K562 (cell line): Measurements from ENCODE around the gene PKD2. TPM values are rescaled to one million over a fixed set of nuclear protein-coding genes. Genes with fewer than 3 reads are reported as not detected.
"Not testable (repeated sequence)": the region's sequence is repeated elsewhere in the genome, so short reads cannot be mapped to it uniquely, and the experiment has no call there.

Source experiments
- ATAC-seq: fragments of 200-7000 bp; cut with Tn5 transposase; 3 replicates; pipeline ENCODE4 v1.9.1; 2020; ENCODE audit warnings: moderate library complexity
- BruUV-seq: library from RNA; stranded (reverse); fragments of 400-500 nt; replicated peaks from 2 replicates; lab custom pipeline; 2021; lab: Mats Ljungman, UMichigan
- CTCF ChIA-PET: fragments of 300-600 bp; formaldehyde crosslinking; extraction: SDS; loops from one replicate; lab custom pipeline; 2021; ENCODE audit warnings: low intra/inter-chr PET ratio; lab: Yijun Ruan, JAX
- POLR2A ChIA-PET: fragments of 300-600, 350-650 bp; sonication (Branson Sonifier 250); formaldehyde crosslinking; extraction: SDS; loops from one replicate; lab custom pipeline; 2021; ENCODE audit warnings: antibody characterized with exemption, inconsistent platforms; lab: Yijun Ruan, JAX
- DNase-seq, 4 experiments: peaks; one replicate each; pipeline versions ENCODE4 v3.0.0 to v3.0.0-alpha.2; 2011 to 2018; ENCODE audit warnings: low spot score in 3 of 4, mixed read lengths in 3 of 4; ENCODE audit errors: extremely low read depth in 1 of 4
- FAIRE-seq: peaks from 2 replicates; lab custom pipeline; 2011; peaks lifted over from hg19 to GRCh38; lab: Jason Lieb, UNC
- H2AFZ ChIP-seq: 2 replicates; pipeline ENCODE4 v1.6.0; 2011; ENCODE audit warnings: low read depth, low read length, control low read depth, inconsistent platforms
- H3K27ac ChIP-seq: fragments of 200-600 bp; 3 replicates; pipeline ENCODE4 v1.8.0; 2011; ENCODE audit warnings: low read depth, mild to moderate bottlenecking, control low read depth, inconsistent platforms, low read length, moderate library complexity, mixed read lengths; ENCODE audit errors: extremely low read depth
- H3K27me3 ChIP-seq, 2 experiments: fragments of 300-600 bp in 1 of 2; 2 replicates in 1 of 2; 3 replicates in 1 of 2; pipeline versions ENCODE4 v1.6.0 to v1.8.0; 2011; ENCODE audit warnings: inconsistent platforms in 2 of 2, low read length in 2 of 2, mild to moderate bottlenecking in 1 of 2, mixed read lengths in 1 of 2, moderate library complexity in 1 of 2; ENCODE audit not compliant: control insufficient read depth in 2 of 2, insufficient read depth in 2 of 2
- H3K36me3 ChIP-seq: fragments of 300-600 bp; 3 replicates; pipeline ENCODE4 v1.8.0; 2011; ENCODE audit warnings: mild to moderate bottlenecking, low read length, inconsistent platforms; ENCODE audit not compliant: control insufficient read depth, insufficient read depth
- H3K4me1 ChIP-seq, 2 experiments: fragments of 200-600 bp in 1 of 2; replicated peaks in 1 of 2; 2 replicates in 1 of 2; 3 replicates in 1 of 2; pipeline versions ENCODE4 v1.5.1 to v1.8.0; 2011; ENCODE audit warnings: inconsistent platforms in 2 of 2, low read length in 2 of 2, mild to moderate bottlenecking in 1 of 2, mixed read lengths in 1 of 2, moderate library complexity in 1 of 2; ENCODE audit not compliant: control insufficient read depth in 2 of 2, insufficient read depth in 2 of 2
- H3K4me2 ChIP-seq: 2 replicates; pipeline ENCODE4 v1.6.1; 2011; ENCODE audit warnings: low read length, control low read depth, inconsistent platforms, mixed read lengths; ENCODE audit not compliant: insufficient read depth
- H3K4me3 ChIP-seq: fragments of 200-600 bp; sonication (generic), shearing (Covaris generic); 2 replicates; pipeline ENCODE4 v1.5.1; 2016; ENCODE audit warnings: control low read depth, inconsistent platforms
- H3K79me2 ChIP-seq: fragments of 200-600 bp; 3 replicates; pipeline ENCODE4 v1.8.0; 2011; ENCODE audit warnings: low read length, inconsistent platforms; ENCODE audit not compliant: control insufficient read depth, insufficient read depth
- H3K9ac ChIP-seq, 2 experiments: 2 replicates each; pipeline versions ENCODE4 v1.6.0 to v1.6.1; 2011; ENCODE audit warnings: low read depth in 2 of 2, low read length in 2 of 2, control low read depth in 1 of 2, inconsistent platforms in 1 of 2, mild to moderate bottlenecking in 1 of 2, mixed read lengths in 1 of 2; ENCODE audit not compliant: insufficient read depth in 1 of 2
- H3K9me1 ChIP-seq: one replicate; pipeline ENCODE4 v1.6.0; 2011; ENCODE audit warnings: inconsistent platforms, mild to moderate bottlenecking, low read length, moderate library complexity; ENCODE audit not compliant: control insufficient read depth, insufficient read depth
- H3K9me3 ChIP-seq: replicated peaks from 2 replicates; pipeline ENCODE4 v1.5.1; 2011; ENCODE audit warnings: low read depth, low read length, inconsistent platforms; ENCODE audit not compliant: control insufficient read depth, insufficient read depth
- H4K20me1 ChIP-seq: replicated peaks from 2 replicates; pipeline ENCODE4 v1.6.1; 2011; ENCODE audit warnings: low read length, inconsistent platforms, mixed read lengths; ENCODE audit not compliant: control insufficient read depth, insufficient read depth
- CHD2 ChIP-seq: IDR thresholded peaks from 2 replicates; pipeline ENCODE4 v1.6.1; 2011; ENCODE audit warnings: low read depth, low read length
- MEIS2 ChIP-seq: fragments of 450-650 bp; IDR thresholded peaks from 2 replicates; pipeline ENCODE4 v1.6.1; 2014; ENCODE audit warnings: mild to moderate bottlenecking; ENCODE audit not compliant: partially characterized antibody
- PBX2 ChIP-seq, 2 experiments: IDR thresholded peaks in 1 of 2; conservative IDR thresholded peaks in 1 of 2; 2 replicates each; pipeline ENCODE4 v1.6.1; 2016; ENCODE audit warnings: low read depth in 2 of 2, mild to moderate bottlenecking in 1 of 2, missing compliant biosample characterization in 1 of 2, missing genetic modification characterization in 1 of 2, moderate library complexity in 1 of 2
- PKNOX1 ChIP-seq: fragments of 450-650 bp; IDR thresholded peaks from 2 replicates; pipeline ENCODE4 v1.6.1; 2016
- whole genome bisulfite sequencing: fragments of 100-300 bp; shearing (Covaris generic); methylation state at CpG from one replicate; pipeline ENCODE4 v1.1.6; 2016; ENCODE audit warnings: low coverage, mixed read lengths; ENCODE audit not compliant: insufficient coverage; ENCODE audit errors: missing lambda C conversion rate; 5-methylcytosine and 5-hydroxymethylcytosine counted together
- in situ Hi-C: fragments of 300-500 bp; cut with MboI; formaldehyde crosslinking; loops from 4 replicates; pipeline ENCODE4 v1.15.0; 2018; ENCODE audit warnings: inconsistent platforms, mixed read lengths
- intact Hi-C: fragments of 100-400 bp; cut with micrococcal nuclease; formaldehyde crosslinking; loops from 2 replicates; pipeline ENCODE4 v1.14.2; 2022
- polyA plus RNA-seq, 8 experiments: library from polyadenylated mRNA; depleted of rRNA in 4 of 8; stranded (reverse) in 5 of 8; unstranded in 3 of 8; fragments of >200 nt; fragmentation: Nextera tagmentation in 2 of 8; fragmentation: Illumina TruSeq in 1 of 8; extraction: Ambion mirVana in 2 of 8; extraction: Trizol in 1 of 8; gene quantifications; 2 replicates each; pipeline versions ENCODE4 v1.2.1 to v1.2.3, GENCODE V29; 2011 to 2014; ENCODE audit warnings: inconsistent platforms in 1 of 8, missing spikeins in 1 of 8
- total RNA-seq, 7 experiments: library from RNA; depleted of rRNA in 6 of 7; stranded (reverse); fragments of >200 nt in 6 of 7; fragmentation: Illumina TruSeq in 2 of 7; extraction: Trizol in 2 of 7; gene quantifications; 2 replicates each; pipeline versions ENCODE4 v1.2.1 to v1.2.3, GENCODE V29; 2011 to 2021; ENCODE audit warnings: low replicate concordance in 1 of 7

PKD2 gene
- total and polyA plus RNA-seq, 9 of the 15 experiments (the other 6 are each of a cell fraction or from before 2014, with no cell fraction given) = 0.11 to 1.2 (median 0.47) TPM

GRCh38 chr4:87999191-87999691 lies 8.2 kb upstream of the PKD2 start:
- H3K27ac ChIP-seq; BruUV-seq; H3K9ac ChIP-seq; H4K20me1 ChIP-seq; DNase-seq; H3K9me1 ChIP-seq; FAIRE-seq; in situ Hi-C loops; H3K4me2 ChIP-seq; ATAC-seq; H3K9me3 ChIP-seq; CTCF ChIA-PET; H3K4me3 ChIP-seq; H3K4me1 ChIP-seq; H3K36me3 ChIP-seq; H3K27me3 ChIP-seq; POLR2A ChIA-PET; H2AFZ ChIP-seq; intact Hi-C loops; H3K79me2 ChIP-seq; TF ChIP-seq PBX2 (CRISPR knock-in tag; IDR thresholded peaks at IDR 0.05; ENCODE audit: low read depth): not testable (repeated sequence)
- TF ChIP-seq MEIS2 (peak; percentile 44), PKNOX1 (peak; percentile 38; the same call in 1 of the 2 replicates), PBX2 (tag; conservative IDR thresholded peaks at IDR 0.05; ENCODE audit: low read depth) (0 out of 2 replicates have a peak, but pooled peaks have one; percentile 43), CHD2 (peak; percentile 60)
- WGBS = 0% methylated on average over 2 of the region's 2 CpGs
